OCI-LY1 (cell line): ENCODE data around the gene CTDSPL.

ENCODE experiments used
- H2AFZ ChIP-seq: fragments of 200-600 bp; sonication (generic), shearing (Covaris generic); 2 replicates; pipeline ENCODE4 v1.6.0; 2014; ENCODE audit warnings: antibody characterized with exemption, mild to moderate bottlenecking, low read length
- H3F3A ChIP-seq: fragments of 200-600 bp; sonication (generic), shearing (Covaris generic); 2 replicates; pipeline ENCODE4 v1.6.0; 2014; ENCODE audit warnings: mild to moderate bottlenecking, antibody characterized with exemption, low read length, moderate library complexity; ENCODE audit not compliant: insufficient read depth
- H3K27ac ChIP-seq: fragments of 200-600 bp; sonication (generic); 2 replicates; pipeline ENCODE4 v1.5.1; 2014; ENCODE audit warnings: low read length, mixed run types, mild to moderate bottlenecking, low read depth; ENCODE audit not compliant: poor library complexity, severe bottlenecking
- H3K27me3 ChIP-seq: fragments of 200-600 bp; sonication (generic); 2 replicates; pipeline ENCODE4 v1.6.0; 2014; ENCODE audit warnings: antibody characterized with exemption, mild to moderate bottlenecking, low read length, moderate library complexity; ENCODE audit not compliant: insufficient read depth
- H3K36me3 ChIP-seq: fragments of 200-600 bp; sonication (generic); 2 replicates; pipeline ENCODE4 v1.6.1; 2014; ENCODE audit warnings: mild to moderate bottlenecking, antibody characterized with exemption, low read length, moderate library complexity, mixed read lengths; ENCODE audit not compliant: insufficient read depth
- H3K4me1 ChIP-seq: fragments of 200-600 bp; sonication (generic); 2 replicates; pipeline ENCODE4 v1.5.1; 2014; ENCODE audit warnings: mild to moderate bottlenecking, low read length, moderate library complexity; ENCODE audit not compliant: insufficient read depth, severe bottlenecking
- H3K4me2 ChIP-seq: fragments of 200-600 bp; sonication (generic), shearing (Covaris generic); 2 replicates; pipeline ENCODE4 v1.6.1; 2014; ENCODE audit warnings: low read length
- H3K4me3 ChIP-seq: fragments of 200-600 bp; sonication (generic); 2 replicates; pipeline ENCODE4 v1.5.1; 2014; ENCODE audit warnings: low read length, low read depth, mild to moderate bottlenecking, mixed read lengths; ENCODE audit not compliant: poor library complexity, severe bottlenecking
- H3K79me2 ChIP-seq: fragments of 200-600 bp; shearing (Covaris generic); 2 replicates; pipeline ENCODE4 v1.6.1; 2016; ENCODE audit warnings: mixed run types, low read length, mixed read lengths; ENCODE audit not compliant: insufficient read depth
- H3K9ac ChIP-seq: fragments of 200-600 bp; sonication (generic), shearing (Covaris generic); 2 replicates; pipeline ENCODE4 v1.6.1; 2014; ENCODE audit warnings: mild to moderate bottlenecking, low read length, mixed read lengths
- H3K9me2 ChIP-seq: fragments of 200-600 bp; sonication (generic), shearing (Covaris generic); 2 replicates; pipeline ENCODE4 v1.6.1; 2014; ENCODE audit warnings: low read depth, mild to moderate bottlenecking, low read length, mixed read lengths
- H3K9me3 ChIP-seq: fragments of 200-600 bp; shearing (Covaris generic); 2 replicates; pipeline ENCODE4 v1.6.1; 2014; ENCODE audit warnings: low read length, mixed read lengths
- H4K20me1 ChIP-seq: fragments of 200-600 bp; sonication (generic), shearing (Covaris generic); 2 replicates; pipeline ENCODE4 v1.6.0; 2016; ENCODE audit warnings: mild to moderate bottlenecking, low read length; ENCODE audit not compliant: insufficient read depth
- EZH2 ChIP-seq: fragments of 200-600 bp; sonication (generic), shearing (Covaris generic); IDR thresholded peaks from 2 replicates; pipeline ENCODE4 v1.8.0; 2017; ENCODE audit warnings: borderline replicate concordance, mixed run types, mild to moderate bottlenecking, antibody characterized with exemption, low read length, moderate library complexity, mixed read lengths
- TF ChIP-seq, protein P1 (sequence below): fragments of 200-600 bp; sonication (generic), shearing (Covaris generic); IDR thresholded peaks from 2 replicates; pipeline ENCODE4 v1.5.1; 2017; ENCODE audit warnings: mild to moderate bottlenecking, antibody characterized with exemption, low read length, moderate library complexity, mixed read lengths

Gene CTDSPL

GRCh38 chr3:37905987-37906674, 44.5 kb downstream of the CTDSPL start:
- Histone ChIP-seq H3K27me3 (no peaks in the 10 kb centered on the region), H2AFZ (no peak overlapping the region), H3K79me2 (no peaks in the 10 kb centered on the region), H3K9me2 (no peaks in the 10 kb centered on the region), H3K4me3 (no peak overlapping the region), H3K9ac (peak overlapping the region; percentile 70), H4K20me1 (no peaks in the 10 kb centered on the region), H3K9me3 (no peaks in the 10 kb centered on the region), H3K27ac (peak overlapping the region; percentile 98), H3K36me3 (no peaks in the 10 kb centered on the region), H3K4me1 (peaks cover 93% of the 10 kb centered on the region), H3K4me2 (peak overlapping the region; percentile 59), H3F3A (peaks cover 5% of the 10 kb centered on the region; the same call in 1 of the 2 replicates)
- TF ChIP-seq, protein P1, sequence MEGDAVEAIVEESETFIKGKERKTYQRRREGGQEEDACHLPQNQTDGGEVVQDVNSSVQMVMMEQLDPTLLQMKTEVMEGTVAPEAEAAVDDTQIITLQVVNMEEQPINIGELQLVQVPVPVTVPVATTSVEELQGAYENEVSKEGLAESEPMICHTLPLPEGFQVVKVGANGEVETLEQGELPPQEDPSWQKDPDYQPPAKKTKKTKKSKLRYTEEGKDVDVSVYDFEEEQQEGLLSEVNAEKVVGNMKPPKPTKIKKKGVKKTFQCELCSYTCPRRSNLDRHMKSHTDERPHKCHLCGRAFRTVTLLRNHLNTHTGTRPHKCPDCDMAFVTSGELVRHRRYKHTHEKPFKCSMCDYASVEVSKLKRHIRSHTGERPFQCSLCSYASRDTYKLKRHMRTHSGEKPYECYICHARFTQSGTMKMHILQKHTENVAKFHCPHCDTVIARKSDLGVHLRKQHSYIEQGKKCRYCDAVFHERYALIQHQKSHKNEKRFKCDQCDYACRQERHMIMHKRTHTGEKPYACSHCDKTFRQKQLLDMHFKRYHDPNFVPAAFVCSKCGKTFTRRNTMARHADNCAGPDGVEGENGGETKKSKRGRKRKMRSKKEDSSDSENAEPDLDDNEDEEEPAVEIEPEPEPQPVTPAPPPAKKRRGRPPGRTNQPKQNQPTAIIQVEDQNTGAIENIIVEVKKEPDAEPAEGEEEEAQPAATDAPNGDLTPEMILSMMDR: no peak
- no peak for TF ChIP-seq EZH2

DNA sequence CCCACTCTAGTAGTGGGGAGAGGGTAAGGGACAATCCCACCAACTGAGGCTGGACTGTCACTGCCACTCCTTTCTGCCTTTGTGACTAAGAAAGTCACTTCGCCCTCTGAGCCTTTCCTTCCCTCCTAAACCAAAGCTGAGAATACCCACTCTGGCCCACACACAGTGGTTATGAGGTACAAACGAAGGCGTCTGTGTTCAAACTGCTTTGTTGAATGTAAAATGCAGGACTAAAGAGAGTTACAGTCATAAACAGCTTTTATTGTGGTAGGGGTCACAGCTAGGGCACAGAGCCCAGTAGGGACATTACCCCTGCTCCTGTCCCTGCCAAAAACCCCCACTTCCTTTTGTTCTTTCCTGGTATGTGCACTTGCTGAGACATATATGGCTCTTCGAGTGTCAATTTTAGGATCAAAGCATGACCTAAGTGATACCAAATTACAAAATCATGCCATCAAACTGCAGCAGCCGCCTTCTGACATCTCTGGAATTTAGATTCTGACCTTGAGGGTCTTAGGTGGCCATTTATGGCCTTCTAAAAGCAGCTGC, 45.1 kb downstream of the CTDSPL start:
- no peaks in the 10 kb centered on the region for H3K36me3 ChIP-seq
- H3K27ac ChIP-seq: peak overlapping the region; percentile 98
- no peaks in the 10 kb centered on the region for H3K27me3 ChIP-seq
- peaks cover 97% of the 10 kb centered on the region for H3K4me1 ChIP-seq
- no peaks in the 10 kb centered on the region for H3K9me3 ChIP-seq
- no peak overlapping the region for H2AFZ ChIP-seq
- no peaks in the 10 kb centered on the region for H3K9me2 ChIP-seq
- H3K9ac ChIP-seq: peak overlapping the region; percentile 70
- peak overlapping the region; percentile 38 for H3K4me3 ChIP-seq
- H3K4me2 ChIP-seq: peak overlapping the region; percentile 59
- peaks cover 5% of the 10 kb centered on the region; the same call in 1 of the 2 replicates for H3F3A ChIP-seq
- TF ChIP-seq, protein P1: no peak
- TF ChIP-seq EZH2: no peak
- H3K79me2 ChIP-seq: no peaks in the 10 kb centered on the region
- H4K20me1 ChIP-seq: no peaks in the 10 kb centered on the region

DNA sequence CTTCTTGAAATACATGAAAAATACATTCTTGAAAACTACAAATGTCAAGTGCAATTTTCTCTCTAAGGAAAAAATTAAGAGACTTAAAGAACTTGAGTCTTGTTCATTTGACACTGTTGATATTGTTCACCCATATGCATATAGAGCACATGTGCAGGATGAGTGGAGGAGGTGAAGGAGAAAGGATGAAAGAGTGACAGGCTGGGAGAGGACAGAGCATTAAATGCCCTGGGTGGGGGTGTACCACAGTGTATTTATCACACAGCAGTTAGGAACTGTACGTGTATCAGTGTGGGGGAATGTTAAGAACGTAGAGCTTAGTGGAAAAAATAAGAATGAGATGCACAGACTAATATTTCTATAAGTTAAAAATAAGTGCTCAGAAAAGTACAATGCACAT, 45.7 kb downstream of the CTDSPL start:
- no peaks in the 10 kb centered on the region for H3K27me3 ChIP-seq
- TF ChIP-seq, protein P1: no peak
- no peak for TF ChIP-seq EZH2
- H3K9me3 ChIP-seq: no peaks in the 10 kb centered on the region
- H2AFZ ChIP-seq: no peak overlapping the region
- peak overlapping the region; percentile 38 for H3K4me3 ChIP-seq
- no peaks in the 10 kb centered on the region for H3K9me2 ChIP-seq
- H4K20me1 ChIP-seq: no peaks in the 10 kb centered on the region
- H3K36me3 ChIP-seq: no peaks in the 10 kb centered on the region
- H3K4me1 ChIP-seq: peaks cover 98% of the 10 kb centered on the region
- H3F3A ChIP-seq: peaks cover 5% of the 10 kb centered on the region; the same call in 1 of the 2 replicates
- peak overlapping the region; percentile 70 for H3K9ac ChIP-seq
- H3K4me2 ChIP-seq: peak overlapping the region; percentile 59
- no peaks in the 10 kb centered on the region for H3K79me2 ChIP-seq
- peak overlapping the region; percentile 98 for H3K27ac ChIP-seq
